ENCODE results near the gene NANOS2. TPM values are rescaled to one million over a fixed set of nuclear protein-coding genes. Genes with fewer than 3 reads are reported as not detected.

NANOS2 gene
- total and polyA plus RNA-seq, 2 of the 13 experiments (the other 11 are each of a cell fraction or from before 2014, with no cell fraction given) = not detected

- TF ChIP-seq ZNF143 (CRISPR knock-in tag; IDR thresholded peaks at IDR 0.05) (peak; percentile 48; the same call in 1 of the 2 replicates), CREM (IDR thresholded peaks at IDR 0.05) (peak; percentile 47; the same call in 1 of the 2 replicates), CREM (CRISPR knock-in tag; IDR thresholded peaks at IDR 0.05) (no peak), SOX13 (IDR thresholded peaks at IDR 0.05) (peak; percentile 60; the same call in 1 of the 2 replicates), SOX13 (CRISPR knock-in tag; conservative IDR thresholded peaks at IDR 0.05 in 1 of 2, IDR thresholded peaks at IDR 0.05 in 1 of 2) (peak in 1 of 2 experiments; percentile 92; a peak in 2 of 4 replicates), ZNF549 (CRISPR knock-in tag; IDR thresholded peaks at IDR 0.05) (no peak), HNRNPL (IDR thresholded peaks at IDR 0.05; ENCODE audit: low read depth, low read length) (no peak), NFYC (CRISPR knock-in tag; IDR thresholded peaks at IDR 0.05) (0 out of 2 replicates have a peak, but pooled peaks have one; percentile 36), JDP2 (CRISPR knock-in tag; IDR thresholded peaks at IDR 0.05; ENCODE audit: borderline replicate concordance) (no peak), ISX (CRISPR knock-in tag; conservative IDR thresholded peaks at IDR 0.05) (no peak), ZNF792 (CRISPR knock-in tag; IDR thresholded peaks at IDR 0.05) (no peak), ZNF605 (CRISPR knock-in tag; IDR thresholded peaks at IDR 0.05) (0 out of 2 replicates have a peak, but pooled peaks have one; percentile 20), ZNF331 (CRISPR knock-in tag; IDR thresholded peaks at IDR 0.05) (peak; percentile 62; the same call in 1 of the 2 replicates), TAF15 (IDR thresholded peaks at IDR 0.05; ENCODE audit: low read depth, low read length, poor library complexity, severe bottlenecking) (no peak), PATZ1 (CRISPR knock-in tag; IDR thresholded peaks at IDR 0.05) (peak; percentile 96), ZFP36L1 (CRISPR knock-in tag; IDR thresholded peaks at IDR 0.05) (no peak), YEATS4 (CRISPR knock-in tag; IDR thresholded peaks at IDR 0.05; ENCODE audit: borderline replicate concordance) (peak; percentile 72), ZNF614 (CRISPR knock-in tag; IDR thresholded peaks at IDR 0.05; ENCODE audit: borderline replicate concordance) (0 out of 2 replicates have a peak, but pooled peaks have one; percentile 31), CHD4 (IDR thresholded peaks at IDR 0.05; ENCODE audit: borderline replicate concordance, low read length) (no peak), ARID4A (CRISPR knock-in tag; IDR thresholded peaks at IDR 0.05; ENCODE audit: borderline replicate concordance) (peak; percentile 43; the same call in 1 of the 2 replicates)
Observed at GRCh38 chr19:45895519-45895972, 19.0 kb downstream of the NANOS2 start (continued).

All from HepG2 (cell line).